ENCODE measurements around the gene SNX7.

DNA sequence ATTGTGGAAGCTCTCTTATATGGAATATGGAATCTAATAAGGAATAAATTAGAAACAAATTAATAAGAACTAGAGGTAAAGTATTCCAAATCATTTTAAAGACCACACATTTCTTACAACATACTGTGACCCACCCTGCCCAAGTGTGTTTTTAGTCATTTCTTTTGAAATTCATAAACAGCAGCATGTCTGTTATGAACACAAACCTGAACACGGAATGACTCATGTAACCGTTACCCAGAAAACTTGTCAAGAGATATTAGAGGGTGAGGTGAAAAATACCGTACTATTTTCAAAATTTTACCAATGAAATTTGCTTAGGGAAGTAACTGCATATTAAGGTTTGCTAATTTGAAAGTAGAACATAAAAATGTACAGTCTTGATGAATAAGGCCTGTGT is 48.4 kb downstream of the SNX7 start:
- TF ChIP-seq, protein P1, sequence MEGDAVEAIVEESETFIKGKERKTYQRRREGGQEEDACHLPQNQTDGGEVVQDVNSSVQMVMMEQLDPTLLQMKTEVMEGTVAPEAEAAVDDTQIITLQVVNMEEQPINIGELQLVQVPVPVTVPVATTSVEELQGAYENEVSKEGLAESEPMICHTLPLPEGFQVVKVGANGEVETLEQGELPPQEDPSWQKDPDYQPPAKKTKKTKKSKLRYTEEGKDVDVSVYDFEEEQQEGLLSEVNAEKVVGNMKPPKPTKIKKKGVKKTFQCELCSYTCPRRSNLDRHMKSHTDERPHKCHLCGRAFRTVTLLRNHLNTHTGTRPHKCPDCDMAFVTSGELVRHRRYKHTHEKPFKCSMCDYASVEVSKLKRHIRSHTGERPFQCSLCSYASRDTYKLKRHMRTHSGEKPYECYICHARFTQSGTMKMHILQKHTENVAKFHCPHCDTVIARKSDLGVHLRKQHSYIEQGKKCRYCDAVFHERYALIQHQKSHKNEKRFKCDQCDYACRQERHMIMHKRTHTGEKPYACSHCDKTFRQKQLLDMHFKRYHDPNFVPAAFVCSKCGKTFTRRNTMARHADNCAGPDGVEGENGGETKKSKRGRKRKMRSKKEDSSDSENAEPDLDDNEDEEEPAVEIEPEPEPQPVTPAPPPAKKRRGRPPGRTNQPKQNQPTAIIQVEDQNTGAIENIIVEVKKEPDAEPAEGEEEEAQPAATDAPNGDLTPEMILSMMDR (IDR thresholded peaks at IDR 0.05), result no peak
- no peak for TF ChIP-seq POLR2A (IDR thresholded peaks at IDR 0.05)
